H1 (cell line): Measurements from ENCODE around the gene UBXN4.

ENCODE experiments used
- CEBPB ChIP-seq: IDR thresholded peaks from 2 replicates; pipeline ENCODE4 v1.6.1; 2012; ENCODE audit warnings: low read depth, low read length
- CTCF ChIP-seq, 3 experiments: IDR thresholded peaks; 1 replicate in 2 of 3; 2 replicates in 1 of 3; pipeline versions ENCODE4 v1.5.1 to v1.6.1; 2011; ENCODE audit warnings: low read length in 3 of 3, mild to moderate bottlenecking in 3 of 3, inconsistent platforms in 2 of 3, low read depth in 1 of 3, moderate library complexity in 1 of 3; ENCODE audit not compliant: insufficient read depth in 1 of 3; ENCODE audit errors: control extremely low read depth in 1 of 3
- POLR2A ChIP-seq, 2 experiments: IDR thresholded peaks; 1 replicate in 1 of 2; 2 replicates in 1 of 2; pipeline ENCODE4 v1.6.1; 2011; ENCODE audit warnings: low read depth in 2 of 2, low read length in 2 of 2, mild to moderate bottlenecking in 2 of 2; ENCODE audit errors: control extremely low read depth in 1 of 2
- POLR2AphosphoS5 ChIP-seq: IDR thresholded peaks from 2 replicates; pipeline ENCODE4 v1.6.1; 2011; ENCODE audit warnings: low read depth, low read length
- RAD21 ChIP-seq, 2 experiments: IDR thresholded peaks in 1 of 2; conservative IDR thresholded peaks in 1 of 2; 2 replicates each; pipeline ENCODE4 v1.6.1; 2011; ENCODE audit warnings: low read depth in 2 of 2, low read length in 2 of 2, improper control_type of control experiment in 1 of 2, inconsistent platforms in 1 of 2, mild to moderate bottlenecking in 1 of 2, moderate library complexity in 1 of 2
- SIRT6 ChIP-seq: IDR thresholded peaks from one replicate; pipeline ENCODE4 v1.7.1; 2012; ENCODE audit warnings: low read length, inconsistent platforms
- YY1 ChIP-seq: IDR thresholded peaks from 2 replicates; pipeline ENCODE4 v1.6.1; 2011; ENCODE audit warnings: low read depth, mild to moderate bottlenecking, low read length

- TF ChIP-seq POLR2AphosphoS5: no peak
- no peak for TF ChIP-seq RAD21 (IDR thresholded peaks at IDR 0.05 in 1 of 2, conservative IDR thresholded peaks at IDR 0.05 in 1 of 2; ENCODE audit: low read depth in 2 of 2, low read length in 2 of 2)
- no peak for TF ChIP-seq CTCF (IDR thresholded peaks at IDR 0.05; ENCODE audit: control extremely low read depth in 1 of 3, insufficient read depth in 1 of 3, low read depth in 1 of 3, low read length in 3 of 3)
- TF ChIP-seq CEBPB: no peak
- no peak for TF ChIP-seq YY1
- TF ChIP-seq POLR2A (IDR thresholded peaks at IDR 0.05; ENCODE audit: control extremely low read depth in 1 of 2, low read depth in 2 of 2, low read length in 2 of 2): no peak
- TF ChIP-seq SIRT6: no peak
These were observed 84.0 kb downstream of the UBXN4 start for GRCh38 chr2:135825550-135826176.
